ENCODE measurements around the gene MAP9. TPM values are rescaled to one million over a fixed set of nuclear protein-coding genes. Genes with fewer than 3 reads are reported as not detected.

Gene MAP9
- total RNA-seq (2013; cell fraction: nucleolus; rRNA removed), result 13.5 and 14.3 TPM in 2 replicates
- total RNA-seq (2014; rRNA removed), result 1.2 and 2.1 TPM in 2 replicates
- 2.9 and 3.6 TPM in 2 replicates for total RNA-seq (2014; rRNA removed; fragmentation: Illumina TruSeq; extraction: Trizol)
- 4.7 and 4.9 TPM in 2 replicates for total RNA-seq (2021)
- 0.26 TPM for polyA plus RNA-seq (2011; ENCODE audit: low read depth)
- 4.1 and 7.8 TPM in 2 replicates for polyA plus RNA-seq (2011; rRNA removed)
- 0.97 and 1.2 TPM in 2 replicates for polyA plus RNA-seq (2011; cell fraction: cytosol; rRNA removed)
- polyA plus RNA-seq (2011; cell fraction: nucleus; rRNA removed), result 4.8 and 4.9 TPM in 2 replicates
- 1.2 and 2.3 TPM in 2 replicates for polyA plus RNA-seq (2012)
- polyA plus RNA-seq (2014; fragmentation: Illumina TruSeq; extraction: Trizol), result 4.7 and 4.8 TPM in 2 replicates
- 1 to 10 TPM; 3.2 to 6.1 TPM for polyA plus RNA-seq (2014; fragmentation: Nextera tagmentation; extraction: Ambion mirVana)
- 1.3 and 1.9 TPM in 2 replicates for polyA plus RNA-seq (2014; rRNA removed)
- polyA plus RNA-seq (2016; fragmentation: Nextera tagmentation; extraction: Ambion mirVana), result 1 to 10 TPM; 4.4 to 7.0 TPM
- 2.7 and 4.4 TPM in 2 replicates for polyA minus RNA-seq (2011; rRNA and poly(A)+ RNA removed)
- polyA minus RNA-seq (2011; cell fraction: cytosol; rRNA and poly(A)+ RNA removed), result 1.5 and 1.9 TPM in 2 replicates
- 7.1 and 13.9 TPM in 2 replicates for polyA minus RNA-seq (2011; cell fraction: nucleus; rRNA and poly(A)+ RNA removed)
- percentile 52 among the genes with signal in this experiment for Bru-seq, nascent RNA
- BruChase-seq, experiment 1, labeled RNA remaining after a 6-hour chase, result percentile 55 among the genes with signal in this experiment
- percentile 58 among the genes with signal in this experiment for BruChase-seq, experiment 2, labeled RNA remaining after a 2-hour chase
- long read RNA-seq, experiment 1, partial matches to known transcripts, result 3 of 5 reads
- long read RNA-seq, experiment 1, other reads (novel, unspliced or antisense), result 2 of 5 reads
- long read RNA-seq, experiment 2, partial matches to known transcripts, result 16 of 29 reads
- long read RNA-seq, experiment 2, other reads (novel, unspliced or antisense), result 8 of 29 reads

DNA sequence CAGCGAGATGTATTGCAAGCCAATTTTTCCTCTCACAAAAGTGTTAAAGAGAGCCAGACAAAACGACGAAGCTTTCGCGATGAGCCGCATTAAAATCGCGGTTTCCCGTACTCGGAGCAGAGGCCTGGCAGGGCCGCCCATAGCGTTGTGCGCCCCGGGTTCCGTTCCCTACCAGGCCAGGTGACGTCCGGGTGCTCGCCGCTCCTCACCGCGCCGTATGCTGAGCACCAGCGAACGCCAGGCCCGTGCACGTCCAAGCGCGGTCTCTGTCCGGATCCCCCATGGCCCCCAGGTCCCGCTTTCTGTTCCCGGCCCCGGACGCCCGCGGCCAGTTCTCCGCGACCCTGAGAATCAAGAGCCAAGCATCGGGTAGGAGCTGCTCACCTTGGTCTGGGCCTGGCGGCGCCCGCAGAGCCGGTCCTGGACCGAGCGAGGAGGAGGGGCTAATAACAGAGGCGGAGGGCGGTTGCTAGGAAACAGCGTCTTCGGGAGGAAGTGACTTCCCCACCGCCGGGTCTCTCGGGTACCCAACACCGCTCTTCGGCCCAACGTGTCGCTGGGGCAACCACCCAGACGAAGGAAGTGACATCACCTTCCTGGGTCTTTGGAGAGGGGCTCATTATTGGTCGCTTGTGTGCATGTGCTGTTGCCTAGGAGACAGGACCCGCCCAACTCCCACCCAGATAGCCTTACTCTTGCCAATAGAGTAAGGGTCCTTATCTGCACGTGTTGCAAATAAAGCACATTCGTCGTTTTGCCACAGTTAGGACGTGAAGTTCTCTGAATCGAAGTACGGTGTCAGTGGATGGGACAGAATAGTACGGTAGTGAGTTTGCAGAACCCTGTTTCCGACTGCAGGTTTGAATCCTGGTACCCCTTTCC is at the start of gene MAP9:
TSS of gene MAP9 (minus strand) at position 579 of the 882 bp plus-strand sequence. CDS start 1,115 bp downstream, outside the sequence.
- Histone ChIP-seq H2AFZ (ENCODE audit: control insufficient read depth, low read depth, low read length) (peak within 1 kb of the TSS; percentile 96), H3K4me2 (ENCODE audit: control insufficient read depth, insufficient read depth) (peak within 1 kb of the TSS; percentile 71), H3K9me3 (replicated peaks; ENCODE audit: control insufficient read depth, insufficient read depth, low read length) (no peaks in the 10 kb centered on the region), H3K9ac (ENCODE audit: control insufficient read depth, insufficient read depth, low read length) (peak within 1 kb of the TSS; percentile 55), H3K27me3 (replicated peaks in 1 of 2; ENCODE audit: control insufficient read depth in 2 of 2, insufficient read depth in 2 of 2, low read length in 1 of 2) (no peaks in the 10 kb centered on the region), H3K27ac (ENCODE audit: control insufficient read depth, insufficient read depth) (peak within 1 kb of the TSS; percentile 46), H3K36me3 (ENCODE audit: control insufficient read depth in 2 of 2, insufficient read depth in 2 of 2, low read length in 1 of 2) (no peaks in the 10 kb centered on the region), H3K4me3 (peak within 1 kb of the TSS; percentile 55), H3K79me2 (ENCODE audit: control insufficient read depth, insufficient read depth, low read length) (no peaks in the 10 kb centered on the region), H4K20me1 (ENCODE audit: control insufficient read depth, insufficient read depth) (no peaks in the 10 kb centered on the region), H3K4me1 (ENCODE audit: control insufficient read depth, insufficient read depth, low read length) (peaks cover 3% of the 10 kb centered on the region; the same call in 1 of the 2 replicates)
- in situ Hi-C loops (cut with MboI) (no loop called here), intact Hi-C loops (cut with micrococcal nuclease; ENCODE audit: unreplicated experiment) (loop anchor here (10.0 kb wide), 2 partner anchors 578 to 752 kb away; partner anchors contain the start of gene CTSO)
- DNase-seq (ENCODE audit: low read depth, low spot score) (peak; percentile 78), FAIRE-seq (peak; percentile 88), ATAC-seq (peak; percentile 97)
- BruUV-seq (replicated peaks), result TSS peak; percentile 74
- ChIA-PET CTCF (interaction anchor here (0.6 to 2.8 kb wide), 5 partner anchors 22 to 824 kb away, joined by 3 to 12 read pairs (median 4); no protein-coding TSS in a partner anchor), POLR2A (interaction anchor here (0.9 kb wide), 1 partner anchor 9 kb away, joined by 3 read pairs; no protein-coding TSS in a partner anchor), RAD21 (ENCODE audit: unreplicated experiment) (interaction anchor here (1.0 to 2.8 kb wide), 5 partner anchors 411 to 824 kb away, joined by 3 to 9 read pairs (median 4); no protein-coding TSS in a partner anchor), SMC1A (ENCODE audit: uncharacterized antibody, unreplicated experiment) (interaction anchor here (1.2 kb wide), 1 partner anchor 737 kb away, joined by 3 read pairs; no protein-coding TSS in a partner anchor)
- 5% methylated on average over 60 of the region's 66 CpGs for WGBS (ENCODE audit: insufficient coverage, insufficient replicate concordance, low lambda C conversion rate, missing lambda C conversion rate)
- TF ChIP-seq NR2C1 (IDR thresholded peaks at IDR 0.05) (peak; percentile 41), RBBP5 (conservative IDR thresholded peaks at IDR 0.05) (no peak), NRF1 (conservative IDR thresholded peaks at IDR 0.05; ENCODE audit: low read depth, low read length) (no peak), NFYB (IDR thresholded peaks at IDR 0.05; ENCODE audit: insufficient read depth, low read depth, low read length) (peak; percentile 68; the same call in 1 of the 2 replicates), HDGF (IDR thresholded peaks at IDR 0.05) (peak; percentile 45; the same call in 1 of the 2 replicates), E4F1 (IDR thresholded peaks at IDR 0.05; ENCODE audit: borderline replicate concordance, partially characterized antibody) (no peak), MXI1 (IDR thresholded peaks at IDR 0.05; ENCODE audit: low read depth, low read length) (peak; percentile 82), GABPA (IDR thresholded peaks at IDR 0.05; ENCODE audit: low read depth) (peak; percentile 86), NFYA (IDR thresholded peaks at IDR 0.05; ENCODE audit: borderline replicate concordance, low read depth, low read length) (no peak), HCFC1 (IDR thresholded peaks at IDR 0.05; ENCODE audit: low read length) (peak; percentile 20; the same call in 1 of the 2 replicates), TCF7 (IDR thresholded peaks at IDR 0.05; ENCODE audit: borderline replicate concordance) (no peak), SREBF2 (IDR thresholded peaks at IDR 0.05; ENCODE audit: low read length) (no peak)
- TF ChIP-seq, protein P1, sequence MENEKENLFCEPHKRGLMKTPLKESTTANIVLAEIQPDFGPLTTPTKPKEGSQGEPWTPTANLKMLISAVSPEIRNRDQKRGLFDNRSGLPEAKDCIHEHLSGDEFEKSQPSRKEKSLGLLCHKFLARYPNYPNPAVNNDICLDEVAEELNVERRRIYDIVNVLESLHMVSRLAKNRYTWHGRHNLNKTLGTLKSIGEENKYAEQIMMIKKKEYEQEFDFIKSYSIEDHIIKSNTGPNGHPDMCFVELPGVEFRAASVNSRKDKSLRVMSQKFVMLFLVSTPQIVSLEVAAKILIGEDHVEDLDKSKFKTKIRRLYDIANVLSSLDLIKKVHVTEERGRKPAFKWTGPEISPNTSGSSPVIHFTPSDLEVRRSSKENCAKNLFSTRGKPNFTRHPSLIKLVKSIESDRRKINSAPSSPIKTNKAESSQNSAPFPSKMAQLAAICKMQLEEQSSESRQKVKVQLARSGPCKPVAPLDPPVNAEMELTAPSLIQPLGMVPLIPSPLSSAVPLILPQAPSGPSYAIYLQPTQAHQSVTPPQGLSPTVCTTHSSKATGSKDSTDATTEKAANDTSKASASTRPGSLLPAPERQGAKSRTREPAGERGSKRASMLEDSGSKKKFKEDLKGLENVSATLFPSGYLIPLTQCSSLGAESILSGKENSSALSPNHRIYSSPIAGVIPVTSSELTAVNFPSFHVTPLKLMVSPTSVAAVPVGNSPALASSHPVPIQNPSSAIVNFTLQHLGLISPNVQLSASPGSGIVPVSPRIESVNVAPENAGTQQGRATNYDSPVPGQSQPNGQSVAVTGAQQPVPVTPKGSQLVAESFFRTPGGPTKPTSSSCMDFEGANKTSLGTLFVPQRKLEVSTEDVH (IDR thresholded peaks at IDR 0.05; ENCODE audit: low read depth, partially characterized antibody), result no peak

Data from GM12878 (cell line).